PC-9 (cell line): ENCODE data around the gene PIGN. TPM values are rescaled to one million over a fixed set of nuclear protein-coding genes. Genes with fewer than 3 reads are reported as not detected.

Experiments used
- BruUV-seq: library from RNA; stranded (reverse); fragments of 400-500 nt; replicated peaks from 2 replicates; lab custom pipeline; 2021; lab: Mats Ljungman, UMichigan
- CTCF ChIA-PET: fragments of 300-600 bp; sonication (Branson Sonifier 250); formaldehyde crosslinking; loops from one replicate; lab custom pipeline; 2022; ENCODE audit warnings: antibody characterized with exemption; lab: Charles Lee
- POLR2A ChIA-PET: fragments of 300-600 bp; sonication (Branson Sonifier 250); formaldehyde crosslinking; loops from one replicate; lab custom pipeline; 2022; ENCODE audit warnings: antibody characterized with exemption; ENCODE audit not compliant: unreplicated experiment; lab: Charles Lee
- DNase-seq, 2 experiments: peaks; one replicate each; pipeline versions ENCODE4 v3.0.0 to v3.0.0-alpha.2; 2015 to 2022; ENCODE audit warnings: mixed read lengths in 1 of 2
- H2AFZ ChIP-seq: fragments of 200-600 bp; sonication (generic); 2 replicates; pipeline ENCODE4 v1.8.1; 2017; ENCODE audit warnings: antibody characterized with exemption
- H3F3A ChIP-seq: fragments of 200-600 bp; sonication (generic); 2 replicates; pipeline ENCODE4 v1.8.1; 2017; ENCODE audit warnings: antibody characterized with exemption, mild to moderate bottlenecking, low read depth; ENCODE audit not compliant: insufficient read depth
- H3K27ac ChIP-seq: fragments of 200-600 bp; sonication (generic); 2 replicates; pipeline ENCODE4 v1.6.1; 2016; ENCODE audit warnings: mixed run types
- H3K27me3 ChIP-seq: fragments of 200-600 bp; sonication (generic); 2 replicates; pipeline ENCODE4 v1.6.1; 2016; ENCODE audit warnings: low read depth, mixed run types; ENCODE audit not compliant: insufficient read depth
- H3K36me3 ChIP-seq: fragments of 200-600 bp; sonication (generic); 2 replicates; pipeline ENCODE4 v1.6.1; 2016; ENCODE audit warnings: low read depth, mixed run types
- H3K4me1 ChIP-seq: fragments of 200-600 bp; sonication (generic); replicated peaks from 2 replicates; pipeline ENCODE4 v1.6.1; 2016; ENCODE audit warnings: mixed run types; ENCODE audit not compliant: insufficient read depth
- H3K4me2 ChIP-seq: fragments of 200-600 bp; sonication (generic); 2 replicates; pipeline ENCODE4 v1.6.1; 2017; ENCODE audit warnings: mixed run types
- H3K4me3 ChIP-seq: fragments of 200-600 bp; sonication (generic); 2 replicates; pipeline ENCODE4 v1.6.1; 2016; ENCODE audit warnings: mixed run types
- H3K79me2 ChIP-seq: fragments of 200-600 bp; sonication (generic); 2 replicates; pipeline ENCODE4 v1.6.1; 2017; ENCODE audit warnings: low read depth, mixed run types
- H3K9me2 ChIP-seq: fragments of 200-600 bp; sonication (generic); 2 replicates; pipeline ENCODE4 v1.8.1; 2017; ENCODE audit warnings: mild to moderate bottlenecking; ENCODE audit not compliant: insufficient read depth
- H3K9me3 ChIP-seq: fragments of 200-600 bp; sonication (generic); 2 replicates; pipeline ENCODE4 v1.8.1; 2016; ENCODE audit warnings: low read depth; ENCODE audit not compliant: insufficient read depth
- H4K20me1 ChIP-seq: fragments of 200-600 bp; sonication (generic); 2 replicates; pipeline ENCODE4 v1.8.1; 2017; ENCODE audit not compliant: insufficient read depth
- EZH2 ChIP-seq: fragments of 200-600 bp; sonication (generic); IDR thresholded peaks from 2 replicates; pipeline ENCODE4 v1.8.0; 2017; ENCODE audit warnings: antibody characterized with exemption, low read depth
- intact Hi-C: fragments of 100-400 bp; cut with micrococcal nuclease; formaldehyde crosslinking; loops from one replicate; pipeline ENCODE4 v1.10.0; 2022; ENCODE audit not compliant: unreplicated experiment
- total RNA-seq: library from RNA; stranded (reverse); gene quantifications from 2 replicates; pipeline ENCODE4 v1.2.3, GENCODE V29; 2021
- TF ChIP-seq, protein P1 (sequence below): fragments of 200-600 bp; sonication (generic); conservative IDR thresholded peaks from 2 replicates; pipeline ENCODE4 v1.6.1; 2017; ENCODE audit warnings: mixed run types, antibody characterized with exemption, mild to moderate bottlenecking, moderate library complexity

PIGN gene
- total RNA-seq, 1 experiment from 2014 or later, result 20.3 TPM

DNA sequence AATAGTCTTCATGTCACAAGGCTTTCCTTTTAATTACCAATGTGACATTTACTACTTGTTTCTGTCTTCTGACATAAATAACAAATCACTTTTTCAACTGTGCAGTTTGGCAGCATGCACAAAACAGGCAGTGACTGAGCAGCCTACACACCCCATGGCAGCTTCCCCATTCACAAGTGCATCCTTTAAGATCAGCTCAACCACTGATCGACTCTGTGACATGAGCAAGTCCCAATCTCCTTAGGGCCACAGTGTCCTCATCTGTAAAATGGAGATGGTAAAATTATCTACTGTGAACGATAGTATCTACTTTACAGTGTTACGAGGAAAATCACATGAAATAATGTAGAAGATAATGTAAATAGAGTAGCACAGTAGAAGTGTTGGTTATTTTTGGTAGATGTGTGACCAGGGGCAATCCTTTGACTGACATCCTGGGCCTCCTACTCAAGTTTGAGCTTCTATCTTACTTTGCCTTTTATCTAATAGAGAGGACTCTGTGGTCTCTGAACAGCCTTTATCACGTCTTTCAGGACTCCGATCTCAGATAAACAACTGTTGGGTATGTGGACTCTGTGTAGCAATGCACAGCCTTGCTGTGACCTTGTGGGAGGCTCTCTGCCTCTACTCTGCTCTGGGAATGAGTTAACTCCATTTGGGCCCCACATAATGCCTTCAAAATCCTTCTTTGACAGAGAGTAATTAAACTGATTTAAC, 120.6 kb downstream of the PIGN start:
- Histone ChIP-seq H3K4me2 (no peak overlapping the region), H3K4me3 (no peak overlapping the region), H3K4me1 (no peaks in the 10 kb centered on the region), H3K36me3 (no peaks in the 10 kb centered on the region), H3K9me3 (no peaks in the 10 kb centered on the region), H3K9me2 (no peaks in the 10 kb centered on the region), H4K20me1 (no peaks in the 10 kb centered on the region), H3K27ac (no peak overlapping the region), H3K27me3 (no peaks in the 10 kb centered on the region), H2AFZ (no peak overlapping the region), H3K79me2 (no peaks in the 10 kb centered on the region), H3F3A (no peaks in the 10 kb centered on the region)
- ChIA-PET CTCF (no interaction called here), POLR2A (no interaction called here)
- TF ChIP-seq, protein P1, sequence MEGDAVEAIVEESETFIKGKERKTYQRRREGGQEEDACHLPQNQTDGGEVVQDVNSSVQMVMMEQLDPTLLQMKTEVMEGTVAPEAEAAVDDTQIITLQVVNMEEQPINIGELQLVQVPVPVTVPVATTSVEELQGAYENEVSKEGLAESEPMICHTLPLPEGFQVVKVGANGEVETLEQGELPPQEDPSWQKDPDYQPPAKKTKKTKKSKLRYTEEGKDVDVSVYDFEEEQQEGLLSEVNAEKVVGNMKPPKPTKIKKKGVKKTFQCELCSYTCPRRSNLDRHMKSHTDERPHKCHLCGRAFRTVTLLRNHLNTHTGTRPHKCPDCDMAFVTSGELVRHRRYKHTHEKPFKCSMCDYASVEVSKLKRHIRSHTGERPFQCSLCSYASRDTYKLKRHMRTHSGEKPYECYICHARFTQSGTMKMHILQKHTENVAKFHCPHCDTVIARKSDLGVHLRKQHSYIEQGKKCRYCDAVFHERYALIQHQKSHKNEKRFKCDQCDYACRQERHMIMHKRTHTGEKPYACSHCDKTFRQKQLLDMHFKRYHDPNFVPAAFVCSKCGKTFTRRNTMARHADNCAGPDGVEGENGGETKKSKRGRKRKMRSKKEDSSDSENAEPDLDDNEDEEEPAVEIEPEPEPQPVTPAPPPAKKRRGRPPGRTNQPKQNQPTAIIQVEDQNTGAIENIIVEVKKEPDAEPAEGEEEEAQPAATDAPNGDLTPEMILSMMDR, result no peak
- no peak for TF ChIP-seq EZH2
- no TSS peak for BruUV-seq
- no peak for DNase-seq
- intact Hi-C loops, result no loop called here

DNA sequence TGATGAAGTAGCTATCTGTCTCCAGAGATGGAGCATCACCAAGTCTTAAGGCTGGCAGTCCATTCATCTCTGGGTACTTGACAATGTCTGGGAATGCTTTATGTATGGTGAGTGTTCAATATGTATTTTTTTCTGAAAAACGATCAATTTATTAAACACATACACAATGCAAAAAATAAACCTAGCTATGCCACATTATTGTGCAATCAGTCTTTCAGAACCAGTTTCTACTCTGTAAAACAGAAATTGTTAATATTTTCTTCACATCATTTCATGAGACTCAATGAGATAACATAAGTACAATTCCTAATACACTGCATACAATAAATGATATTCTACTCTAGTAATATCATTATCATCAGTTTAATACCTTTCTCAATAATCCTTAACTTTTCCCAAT, 122.5 kb downstream of the PIGN start:
- CTCF ChIA-PET, result no interaction called here
- TF ChIP-seq, protein P1, result no peak
- no peak for TF ChIP-seq EZH2
- Histone ChIP-seq H4K20me1 (no peaks in the 10 kb centered on the region), H3K4me3 (no peak overlapping the region), H2AFZ (no peak overlapping the region), H3F3A (no peaks in the 10 kb centered on the region), H3K4me2 (no peak overlapping the region), H3K27me3 (no peaks in the 10 kb centered on the region), H3K79me2 (no peaks in the 10 kb centered on the region), H3K9me3 (no peaks in the 10 kb centered on the region), H3K4me1 (no peaks in the 10 kb centered on the region), H3K9me2 (no peaks in the 10 kb centered on the region), H3K36me3 (no peaks in the 10 kb centered on the region), H3K27ac (no peak overlapping the region)
- intact Hi-C loops, result no loop called here
- no TSS peak for BruUV-seq
- POLR2A ChIA-PET, result no interaction called here
- DNase-seq, result no peak

DNA sequence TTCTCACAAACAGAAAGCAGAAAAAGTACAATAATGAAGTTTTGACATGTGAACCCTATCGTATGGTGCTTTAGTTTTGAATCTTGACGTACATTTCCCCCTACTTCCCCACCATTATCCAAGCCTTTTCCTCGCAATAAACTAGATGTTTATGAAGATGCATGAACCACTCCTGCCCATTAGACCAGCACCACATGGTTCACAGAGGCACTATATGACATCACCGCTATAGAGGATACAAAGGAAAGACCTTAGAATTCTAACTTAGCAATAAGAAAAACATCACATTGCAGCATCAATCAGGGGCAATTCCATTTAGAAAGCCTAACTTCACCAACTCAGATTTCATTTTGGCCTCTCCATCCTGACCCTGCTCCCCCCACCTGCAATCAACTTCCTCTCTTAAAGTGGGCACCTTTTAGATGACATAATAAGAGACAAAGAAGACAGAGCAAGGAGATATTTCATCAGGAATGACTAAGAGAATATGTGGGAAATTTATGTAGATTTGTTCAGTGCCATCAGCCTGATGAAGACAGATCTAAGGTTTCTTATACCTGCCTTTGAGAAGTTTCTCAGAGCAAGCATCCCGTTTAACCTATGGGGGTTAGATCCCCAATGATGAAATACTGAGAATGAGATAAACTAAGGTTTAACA, 124.9 kb downstream of the PIGN start:
- DNase-seq, result no peak
- ChIA-PET CTCF (no interaction called here), POLR2A (no interaction called here)
- no peaks in the 10 kb centered on the region for H3K27me3 ChIP-seq
- no peaks in the 10 kb centered on the region for H3F3A ChIP-seq
- no peaks in the 10 kb centered on the region for H3K9me2 ChIP-seq
- no peaks in the 10 kb centered on the region for H3K9me3 ChIP-seq
- H2AFZ ChIP-seq, result no peak overlapping the region
- H3K4me3 ChIP-seq, result no peak overlapping the region
- no peaks in the 10 kb centered on the region for H3K4me1 ChIP-seq
- H3K79me2 ChIP-seq, result no peaks in the 10 kb centered on the region
- intact Hi-C loops, result no loop called here
- no peaks in the 10 kb centered on the region for H4K20me1 ChIP-seq
- no peak overlapping the region for H3K27ac ChIP-seq
- H3K36me3 ChIP-seq, result no peaks in the 10 kb centered on the region
- no TSS peak for BruUV-seq
- TF ChIP-seq, protein P1, result no peak
- TF ChIP-seq EZH2, result no peak
- no peak overlapping the region for H3K4me2 ChIP-seq
